GM23338 (cell line): ENCODE results near the gene RBM38. TPM values are rescaled to one million over a fixed set of nuclear protein-coding genes. Genes with fewer than 3 reads are reported as not detected.

ENCODE experiments used
- ATAC-seq: fragments of 200-7000 bp; cut with Tn5 transposase; 3 replicates; pipeline ENCODE4 v1.9.1; 2020
- DNase-seq: peaks from one replicate; pipeline ENCODE4 v3.0.0-alpha.2; 2015; ENCODE audit warnings: low spot score
- H2AFZ ChIP-seq: fragments of 200-600 bp; sonication (generic); 2 replicates; pipeline ENCODE4 v1.8.0; 2016; ENCODE audit warnings: antibody characterized with exemption, mild to moderate bottlenecking, moderate library complexity
- H3F3A ChIP-seq: fragments of 200-600 bp; sonication (generic); replicated peaks from 2 replicates; pipeline ENCODE4 v1.8.0; 2017; ENCODE audit warnings: antibody characterized with exemption, mixed run types, low read depth
- H3K27ac ChIP-seq: fragments of 200-600 bp; sonication (generic); 2 replicates; pipeline ENCODE4 v1.6.1; 2016; ENCODE audit warnings: low read depth
- H3K27me3 ChIP-seq: fragments of 200-600 bp; sonication (generic); 2 replicates; pipeline ENCODE4 v1.8.0; 2016; ENCODE audit warnings: mild to moderate bottlenecking, mixed run types, moderate library complexity; ENCODE audit not compliant: insufficient read depth
- H3K36me3 ChIP-seq: fragments of 200-600 bp; sonication (generic); 2 replicates; pipeline ENCODE4 v1.8.0; 2016; ENCODE audit warnings: mild to moderate bottlenecking; ENCODE audit not compliant: insufficient read depth
- H3K4me1 ChIP-seq: fragments of 200-600 bp; sonication (generic); 2 replicates; pipeline ENCODE4 v1.8.0; 2016; ENCODE audit warnings: mild to moderate bottlenecking, moderate library complexity; ENCODE audit not compliant: insufficient read depth
- H3K4me2 ChIP-seq: fragments of 200-600 bp; sonication (generic); 2 replicates; pipeline ENCODE4 v1.7.1; 2017; ENCODE audit warnings: mixed run types
- H3K4me3 ChIP-seq: fragments of 200-600 bp; sonication (generic); 2 replicates; pipeline ENCODE4 v1.6.1; 2016; ENCODE audit warnings: mixed run types
- H3K79me2 ChIP-seq: fragments of 200-600 bp; sonication (generic); replicated peaks from 2 replicates; pipeline ENCODE4 v1.8.0; 2017; ENCODE audit warnings: mild to moderate bottlenecking; ENCODE audit not compliant: insufficient read depth
- H3K9me2 ChIP-seq: fragments of 200-600 bp; sonication (generic); 2 replicates; pipeline ENCODE4 v1.8.0; 2017; ENCODE audit not compliant: insufficient read depth
- H4K20me1 ChIP-seq: fragments of 200-600 bp; sonication (generic); replicated peaks from 2 replicates; pipeline ENCODE4 v1.8.0; 2017; ENCODE audit warnings: mild to moderate bottlenecking; ENCODE audit not compliant: insufficient read depth
- H3K27ac Mint-ChIP-seq: 2 replicates; pipeline ENCODE4 v1.8.0; 2020; ENCODE audit warnings: inconsistent platforms, mild to moderate bottlenecking, moderate library complexity, mixed read lengths
- H3K27me3 Mint-ChIP-seq: 3 replicates; pipeline ENCODE4 v1.8.0; 2022; ENCODE audit warnings: low read depth, mild to moderate bottlenecking, moderate library complexity, mixed read lengths, inconsistent platforms; ENCODE audit not compliant: insufficient read depth, poor library complexity
- H3K36me3 Mint-ChIP-seq: 3 replicates; pipeline ENCODE4 v1.8.0; 2021; ENCODE audit warnings: low read depth, mild to moderate bottlenecking, inconsistent platforms, moderate library complexity, mixed read lengths
- H3K4me1 Mint-ChIP-seq: 3 replicates; pipeline ENCODE4 v1.8.0; 2020; ENCODE audit warnings: mild to moderate bottlenecking, inconsistent platforms, mixed read lengths
- H3K4me3 Mint-ChIP-seq: 3 replicates; pipeline ENCODE4 v1.8.0; 2021; ENCODE audit warnings: moderate library complexity, mild to moderate bottlenecking, inconsistent platforms, mixed read lengths
- H3K9me3 Mint-ChIP-seq: 3 replicates; pipeline ENCODE4 v1.8.0; 2020; ENCODE audit warnings: moderate library complexity, mild to moderate bottlenecking, inconsistent platforms, mixed read lengths
- CREB1 ChIP-seq: fragments of 250-450 bp; sonication (Bioruptor Pico); IDR thresholded peaks from 2 replicates; pipeline ENCODE4 v1.5.0; 2020; ENCODE audit warnings: low read depth, mild to moderate bottlenecking, moderate library complexity
- CTCF ChIP-seq, 2 experiments: fragments of 200-600 bp in 1 of 2; sonication (generic) in 1 of 2; conservative IDR thresholded peaks; 2 replicates each; pipeline versions ENCODE4 v1.5.1 to v1.6.1; 2016 to 2017; ENCODE audit warnings: antibody characterized with exemption in 2 of 2, low read depth in 2 of 2, mild to moderate bottlenecking in 2 of 2, moderate library complexity in 1 of 2
- ETS1 ChIP-seq: IDR thresholded peaks from 2 replicates; pipeline ENCODE4 v1.6.1; 2016; ENCODE audit warnings: antibody characterized with exemption
- NANOG ChIP-seq: IDR thresholded peaks from 2 replicates; pipeline ENCODE4 v1.6.1; 2016; ENCODE audit warnings: antibody characterized with exemption, borderline replicate concordance
- REST ChIP-seq: IDR thresholded peaks from one replicate; pipeline ENCODE4 v1.6.1; 2018; ENCODE audit warnings: antibody characterized with exemption; ENCODE audit not compliant: unreplicated experiment
- ZNF331 ChIP-seq: fragments of 250-450 bp; sonication (Bioruptor Pico); IDR thresholded peaks from 2 replicates; pipeline ENCODE4 v1.5.0; 2020; ENCODE audit warnings: low read depth, mild to moderate bottlenecking, moderate library complexity
- polyA plus RNA-seq: library from polyadenylated mRNA; unstranded; fragments of >200 nt; fragmentation: Nextera tagmentation; extraction: Ambion mirVana; gene quantifications from 2 replicates; pipeline ENCODE4 v1.2.1, GENCODE V29; 2016
- total RNA-seq: library from RNA; depleted of rRNA; stranded (reverse); fragments of >200 nt; shearing (Covaris generic); gene quantifications from 2 replicates; pipeline ENCODE4 v1.2.3, GENCODE V29; 2014

Gene RBM38
- total and polyA plus RNA-seq, 2 experiments from 2014 or later, result 22.9 to 80.5 TPM

- 0 out of 2 replicates have a peak, but pooled peaks cover 6% of the 10 kb centered on the region for H3K27me3 ChIP-seq
- H3K4me3 Mint-ChIP-seq, result peak overlapping the region; percentile 93
- no peak for ATAC-seq
- H4K20me1 ChIP-seq, result peaks cover 15% of the 10 kb centered on the region
- H3K4me1 ChIP-seq, result 0 out of 2 replicates have a peak, but pooled peaks cover 8% of the 10 kb centered on the region
- H3F3A ChIP-seq, result no peaks in the 10 kb centered on the region
- peaks cover 8% of the 10 kb centered on the region for H3K4me1 Mint-ChIP-seq
- H3K36me3 ChIP-seq, result peaks cover 34% of the 10 kb centered on the region; the same call in 1 of the 2 replicates
- H3K79me2 ChIP-seq, result peaks cover 33% of the 10 kb centered on the region
- peak overlapping the region; percentile 93 for H3K4me2 ChIP-seq
- TF ChIP-seq ZNF331 (no peak), NANOG (no peak), REST (no peak), CTCF (conservative IDR thresholded peaks at IDR 0.05; ENCODE audit: low read depth in 2 of 2) (no peak)
- H3K27ac ChIP-seq, result no peak overlapping the region
- H3K36me3 Mint-ChIP-seq, result peaks cover 39% of the 10 kb centered on the region
- H2AFZ ChIP-seq, result no peak overlapping the region
- H3K4me3 ChIP-seq, result peak overlapping the region; percentile 80
- H3K27me3 Mint-ChIP-seq, result peaks cover 9% of the 10 kb centered on the region
- H3K27ac Mint-ChIP-seq, result no peak overlapping the region
- no peaks in the 10 kb centered on the region for H3K9me2 ChIP-seq
- DNase-seq, result no peak
- H3K9me3 Mint-ChIP-seq, result peaks cover 2% of the 10 kb centered on the region; the same call in 1 of the 3 replicates
Observed at GRCh38 chr20:57352305-57352704, 38.9 kb upstream of the RBM38 start.

- DNase-seq (no peak), ATAC-seq (no peak)
- Histone ChIP-seq H3F3A (no peaks in the 10 kb centered on the region), H3K79me2 (peaks cover 33% of the 10 kb centered on the region), H3K4me3 (no peak overlapping the region), H3K27ac (no peak overlapping the region), H3K36me3 (peaks cover 34% of the 10 kb centered on the region; the same call in 1 of the 2 replicates), H3K4me1 (0 out of 2 replicates have a peak, but pooled peaks cover 8% of the 10 kb centered on the region), H3K27me3 (no peaks in the 10 kb centered on the region), H3K4me2 (no peak overlapping the region), H3K9me2 (no peaks in the 10 kb centered on the region), H2AFZ (no peak overlapping the region), H4K20me1 (peaks cover 15% of the 10 kb centered on the region)
- Mint-ChIP-seq H3K27ac (no peak overlapping the region), H3K27me3 (peaks cover 9% of the 10 kb centered on the region), H3K4me1 (peaks cover 8% of the 10 kb centered on the region), H3K4me3 (peak overlapping the region; percentile 32; the same call in 1 of the 3 replicates), H3K9me3 (no peaks in the 10 kb centered on the region), H3K36me3 (peaks cover 39% of the 10 kb centered on the region)
- TF ChIP-seq ZNF331, result no peak
- TF ChIP-seq NANOG, result no peak
- TF ChIP-seq ETS1, result no peak
- TF ChIP-seq CREB1, result no peak
Observed at GRCh38 chr20:57353351-57353750, 37.8 kb upstream of the RBM38 start.
